Muscle of back (tissue), 13 donors: ENCODE data around the gene POLE2. TPM values are rescaled to one million over a fixed set of nuclear protein-coding genes. Genes with fewer than 3 reads are reported as not detected.
A peak's percentile ranks its signal among the peaks of the same experiment; 100 is the strongest.
"Not testable (repeated sequence)": the region's sequence is repeated elsewhere in the genome, so short reads cannot be mapped to it uniquely, and the experiment has no call there.

ENCODE experiments used
- DNase-seq, 3 donors: peaks; one replicate each; pipeline versions ENCODE4 v3.0.0 to v3.0.0-alpha.2; 2013
- long read RNA-seq, 9 donors: transcript quantifications; one replicate each; lab custom pipeline, GENCODE V29; 2026
- polyA plus RNA-seq, 10 donors: library from polyadenylated mRNA; unstranded; fragments of 120-200 nt; gene quantifications; one replicate each; pipeline ENCODE4 v1.2.1, GENCODE V29; 2013; ENCODE audit not compliant: insufficient read length in 10 of 10

POLE2 gene
- 10 to 100 TPM in 4 of 10 donors, 1 to 10 TPM in 6; 4.3 to 14.8 (median 8.5) TPM for polyA plus RNA-seq
- long read RNA-seq, donor 1, partial matches to known transcripts: 0 of 1 reads
- long read RNA-seq, donor 1, other reads (novel, unspliced or antisense): 0 of 1 reads
- long read RNA-seq, donor 2, partial matches to known transcripts: 0 of 1 reads
- long read RNA-seq, donor 2, other reads (novel, unspliced or antisense): 0 of 1 reads
- long read RNA-seq, donor 3: 0 reads
- long read RNA-seq, donor 4: 0 reads
- long read RNA-seq, donor 5: 0 reads
- long read RNA-seq, donor 6, partial matches to known transcripts: 0 of 1 reads
- long read RNA-seq, donor 6, other reads (novel, unspliced or antisense): 0 of 1 reads
- long read RNA-seq, donor 7, partial matches to known transcripts: 5 of 6 reads
- long read RNA-seq, donor 7, other reads (novel, unspliced or antisense): 0 of 6 reads
- long read RNA-seq, donor 8: 0 reads
- long read RNA-seq, donor 9: 0 reads

GRCh38 chr14:49687942-49688700 lies at the start of gene POLE2:
POLE2 (minus strand) TSS chr14:49688214; CDS start chr14:49688203, 11 bp downstream.
- DNase-seq: peak; percentile 75 to 96 (median 87)

GRCh38 chr14:49735669-49736068 lies 47.7 kb upstream of the POLE2 start:
- not testable (repeated sequence) for DNase-seq

- DNase-seq: peak in 1 of 3 donors; percentile 27
These were observed 45.8 kb upstream of the POLE2 start for GRCh38 chr14:49733836-49734235.

GRCh38 chr14:49732896-49733295 lies 44.9 kb upstream of the POLE2 start:
- DNase-seq: no peak

- no peak for DNase-seq
These were observed 39.2 kb upstream of the POLE2 start for GRCh38 chr14:49727171-49727570.

GRCh38 chr14:49721733-49722435 lies 33.9 kb upstream of the POLE2 start:
- DNase-seq: peak in 1 of 3 donors; percentile 35

- no peak for DNase-seq
These were observed 32.7 kb upstream of the POLE2 start for GRCh38 chr14:49720744-49721143.

GRCh38 chr14:49710993-49711392 lies 23.0 kb upstream of the POLE2 start:
- not testable (repeated sequence) for DNase-seq

GRCh38 chr14:49704471-49704870 lies 16.5 kb upstream of the POLE2 start:
- not testable (repeated sequence) for DNase-seq

- no peak for DNase-seq
These were observed 16.0 kb upstream of the POLE2 start for GRCh38 chr14:49703965-49704364.

GRCh38 chr14:49702725-49703124 lies 14.7 kb upstream of the POLE2 start:
- DNase-seq: no peak

GRCh38 chr14:49693735-49694124 lies 5.7 kb upstream of the POLE2 start:
- not testable (repeated sequence) for DNase-seq

GRCh38 chr14:49692811-49693734 lies 5.1 kb upstream of the POLE2 start, which contains the start of gene KLHDC1:
KLHDC1 (plus strand) TSS chr14:49693120; CDS start chr14:49693195, 75 bp downstream.
- DNase-seq: peak; percentile 77 to 97 (median 92)

- DNase-seq: no peak
These were observed 4.3 kb upstream of the POLE2 start for GRCh38 chr14:49692193-49692757.

- DNase-seq: no peak
These were observed 3.0 kb upstream of the POLE2 start for GRCh38 chr14:49691031-49691430.

GRCh38 chr14:49688701-49689030 lies 652 bp upstream of the POLE2 start:
- DNase-seq: no peak

GRCh38 chr14:49686425-49686824 lies 1.6 kb downstream of the POLE2 start:
- DNase-seq: no peak

- no peak for DNase-seq
These were observed 8.7 kb downstream of the POLE2 start for GRCh38 chr14:49679271-49679670.

GRCh38 chr14:49677643-49678042 lies 10.4 kb downstream of the POLE2 start:
- no peak for DNase-seq

- DNase-seq: no peak
These were observed 14.4 kb downstream of the POLE2 start for GRCh38 chr14:49673586-49673985.

GRCh38 chr14:49670475-49670874 lies 17.5 kb downstream of the POLE2 start:
- no peak for DNase-seq
